Ecto neural progenitor cell (in vitro differentiated cells): ENCODE measurements around the gene MYCBPAP.

ENCODE experiments used
- DNase-seq: peaks from one replicate; pipeline ENCODE4 v3.0.0-alpha.2; 2018; ENCODE audit warnings: low spot score

The MYCBPAP gene

DNA sequence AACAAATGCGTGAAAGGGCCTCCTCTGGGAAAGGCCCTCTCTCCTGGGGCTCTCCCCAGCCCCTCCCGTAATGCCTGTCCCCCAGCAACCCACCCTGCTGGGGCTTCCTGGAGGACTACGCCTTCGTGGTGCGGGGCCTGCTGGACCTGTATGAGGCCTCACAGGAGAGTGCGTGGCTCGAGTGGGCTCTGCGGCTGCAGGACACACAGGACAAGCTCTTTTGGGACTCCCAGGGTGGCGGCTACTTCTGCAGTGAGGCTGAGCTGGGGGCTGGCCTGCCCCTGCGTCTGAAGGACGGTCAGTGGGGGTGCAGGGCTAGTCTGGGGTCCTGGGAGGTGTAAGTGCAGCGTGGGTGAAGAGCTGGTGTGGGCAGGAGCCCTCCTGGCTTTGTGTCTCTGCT is 43.6 kb downstream of the MYCBPAP start:
- DNase-seq: no peak

DNA sequence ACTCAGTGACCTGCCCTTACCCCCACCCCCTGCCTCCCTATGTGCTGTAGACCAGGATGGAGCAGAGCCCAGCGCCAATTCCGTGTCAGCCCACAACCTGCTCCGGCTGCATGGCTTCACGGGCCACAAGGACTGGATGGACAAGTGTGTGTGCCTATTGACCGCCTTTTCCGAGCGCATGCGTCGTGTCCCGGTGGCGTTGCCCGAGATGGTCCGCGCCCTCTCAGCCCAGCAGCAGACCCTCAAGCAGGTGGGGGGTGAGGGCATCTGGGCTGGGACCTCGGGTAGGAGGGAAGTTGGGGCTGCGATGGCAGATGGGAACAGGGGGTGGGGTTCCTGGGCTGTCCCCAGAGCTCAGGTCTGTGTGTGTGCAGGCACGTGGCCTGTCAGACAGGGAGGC is 46.0 kb downstream of the MYCBPAP start:
- DNase-seq: no peak

DNA sequence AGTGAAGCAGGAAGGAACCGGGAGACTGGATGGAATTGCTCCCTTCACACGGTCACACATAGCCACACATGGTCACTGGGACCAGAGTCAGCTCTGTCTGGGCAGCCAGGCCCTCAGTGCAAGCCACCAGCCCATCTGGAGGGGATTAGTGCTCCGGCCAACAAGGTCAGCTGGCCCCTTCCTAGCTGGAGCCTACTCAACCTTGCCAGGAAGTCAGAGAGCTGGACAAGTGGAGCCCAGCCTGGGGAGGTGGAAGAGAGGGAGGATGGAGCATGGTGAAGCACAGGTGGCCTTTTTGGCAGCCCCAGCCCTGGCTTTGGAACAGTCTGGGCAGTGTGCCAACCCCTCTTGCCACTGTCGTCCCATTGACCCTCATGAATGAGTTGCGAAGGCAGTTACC is 48.6 kb downstream of the MYCBPAP start:
- no peak for DNase-seq

- no peak for DNase-seq
Measured at GRCh38 chr17:50557630-50558029, 49.4 kb downstream of the MYCBPAP start.

- no peak for DNase-seq
Measured at GRCh38 chr17:50558091-50558490, 49.9 kb downstream of the MYCBPAP start.

DNA sequence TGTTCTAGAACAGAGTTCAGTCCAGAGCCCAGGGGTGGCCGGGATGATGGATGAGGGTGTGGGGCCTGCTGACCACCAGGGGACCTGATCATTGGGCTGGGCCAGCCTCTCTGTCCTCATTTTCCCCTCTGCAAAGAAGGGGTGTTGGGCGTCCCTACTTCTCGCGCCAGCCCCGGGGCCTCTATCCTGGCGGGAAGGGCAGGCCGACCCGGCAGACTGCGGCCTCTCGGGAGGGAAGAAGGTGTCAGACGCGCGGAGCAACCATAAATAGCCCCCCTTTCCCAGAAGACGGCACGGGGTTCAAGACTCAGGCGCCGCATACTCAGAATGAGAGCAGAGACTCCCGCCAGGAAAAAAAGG is 50.3 kb downstream of the MYCBPAP start:
- no peak for DNase-seq

DNA sequence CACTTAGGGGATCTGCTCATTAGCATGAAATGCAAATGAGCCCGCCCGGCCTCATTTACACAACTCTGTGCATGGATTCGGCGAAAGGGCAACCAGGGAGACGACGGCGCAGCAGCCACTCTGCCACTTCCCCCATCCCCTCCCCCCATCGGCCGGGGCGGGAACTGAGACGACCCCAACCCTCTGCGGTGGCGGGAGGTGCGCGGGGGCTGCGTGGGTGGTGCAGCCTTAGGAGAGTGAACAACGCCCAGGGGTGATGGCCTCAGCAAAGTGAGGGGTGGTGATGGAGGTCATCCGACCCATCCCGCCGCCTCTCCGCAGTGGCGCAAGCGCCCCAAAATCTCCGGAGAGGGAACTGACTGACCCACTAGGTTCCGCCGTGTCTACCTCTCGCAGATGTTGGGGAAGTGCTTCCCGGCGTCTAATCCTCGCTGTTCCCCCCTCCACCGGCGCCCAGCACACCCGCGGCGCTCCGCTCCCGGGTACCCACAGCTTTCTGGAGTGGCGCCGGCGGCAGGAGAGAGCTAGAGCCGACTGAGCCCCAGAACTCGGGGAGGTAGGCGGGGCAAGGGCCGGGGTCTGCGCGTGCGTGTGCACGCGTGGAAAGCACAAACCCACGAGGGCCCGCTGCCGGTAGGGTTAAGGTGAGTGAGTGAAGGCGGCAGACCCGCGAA is 50.8 kb downstream of the MYCBPAP start:
- peak; percentile 84 for DNase-seq

GRCh38 chr17:50559674-50560184 is 51.5 kb downstream of the MYCBPAP start:
- DNase-seq: peak; percentile 91

DNA sequence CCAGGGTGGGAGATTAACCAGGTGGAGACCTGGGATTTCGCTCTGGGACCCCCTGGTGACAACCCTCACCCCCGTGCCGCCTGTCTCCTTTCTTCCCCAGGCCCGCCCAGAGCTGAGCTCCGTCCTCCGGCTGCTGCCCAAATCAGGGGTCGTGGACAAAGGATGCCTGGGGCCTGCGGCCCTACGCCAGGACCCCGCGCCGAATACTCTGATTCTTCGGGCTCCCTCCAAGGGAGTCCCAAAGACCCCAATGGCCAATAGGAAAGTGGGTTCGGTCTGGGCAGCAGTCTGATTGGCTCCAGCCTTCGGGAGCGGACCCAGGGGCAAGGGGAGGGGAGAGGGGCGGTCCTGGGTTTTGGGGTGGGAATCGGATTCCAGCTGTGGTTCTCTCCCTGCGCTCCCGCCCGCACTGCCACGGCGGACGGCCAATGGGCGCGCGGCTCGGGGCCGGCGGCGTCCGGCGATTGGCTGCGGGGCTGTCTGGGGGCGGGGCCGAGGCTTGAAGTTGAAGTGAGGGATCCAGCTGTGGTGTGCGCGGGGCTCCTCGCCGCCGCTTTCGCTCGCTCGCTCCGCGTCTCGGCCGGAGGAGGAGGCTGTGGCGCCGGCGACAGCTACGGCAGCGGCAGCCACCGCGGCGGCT is 52.1 kb downstream of the MYCBPAP start, which contains the start of gene CACNA1G:
Gene CACNA1G, plus strand, starts transcription at position 531 of the 640 bp plus-strand sequence. CDS start 745 bp downstream, outside the sequence.
- DNase-seq: peak; percentile 100

DNA sequence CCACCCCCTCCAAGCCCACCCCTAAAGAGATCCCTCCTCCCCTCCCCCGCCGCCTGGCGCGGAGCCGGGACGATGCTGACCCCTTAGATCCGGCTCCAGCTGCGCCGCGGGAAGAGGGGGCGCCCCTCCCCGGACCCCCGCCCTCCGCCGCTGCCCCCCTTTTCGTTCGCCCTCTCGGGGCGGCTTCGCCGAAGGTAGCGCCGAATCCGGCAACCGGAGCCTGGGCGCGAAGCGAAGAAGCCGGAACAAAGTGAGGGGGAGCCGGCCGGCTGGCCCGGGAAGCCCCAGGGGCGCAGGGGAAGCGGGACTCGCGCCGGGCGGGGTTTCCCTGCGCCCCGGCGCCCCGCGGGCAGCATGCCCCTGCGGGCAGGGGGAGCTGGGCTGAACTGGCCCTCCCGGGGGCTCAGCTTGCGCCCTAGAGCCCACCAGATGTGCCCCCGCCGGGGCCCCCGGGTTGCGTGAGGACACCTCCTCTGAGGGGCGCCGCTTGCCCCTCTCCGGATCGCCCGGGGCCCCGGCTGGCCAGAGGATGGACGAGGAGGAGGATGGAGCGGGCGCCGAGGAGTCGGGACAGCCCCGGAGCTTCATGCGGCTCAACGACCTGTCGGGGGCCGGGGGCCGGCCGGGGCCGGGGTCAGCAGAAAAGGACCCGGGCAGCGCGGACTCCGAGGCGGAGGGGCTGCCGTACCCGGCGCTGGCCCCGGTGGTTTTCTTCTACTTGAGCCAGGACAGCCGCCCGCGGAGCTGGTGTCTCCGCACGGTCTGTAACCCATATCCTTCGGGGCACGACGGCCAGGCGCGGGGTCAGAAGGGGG is 52.9 kb downstream of the MYCBPAP start:
- DNase-seq: peak; percentile 80

- DNase-seq: no peak
Measured at GRCh38 chr17:50561746-50562141, 53.5 kb downstream of the MYCBPAP start.

DNA sequence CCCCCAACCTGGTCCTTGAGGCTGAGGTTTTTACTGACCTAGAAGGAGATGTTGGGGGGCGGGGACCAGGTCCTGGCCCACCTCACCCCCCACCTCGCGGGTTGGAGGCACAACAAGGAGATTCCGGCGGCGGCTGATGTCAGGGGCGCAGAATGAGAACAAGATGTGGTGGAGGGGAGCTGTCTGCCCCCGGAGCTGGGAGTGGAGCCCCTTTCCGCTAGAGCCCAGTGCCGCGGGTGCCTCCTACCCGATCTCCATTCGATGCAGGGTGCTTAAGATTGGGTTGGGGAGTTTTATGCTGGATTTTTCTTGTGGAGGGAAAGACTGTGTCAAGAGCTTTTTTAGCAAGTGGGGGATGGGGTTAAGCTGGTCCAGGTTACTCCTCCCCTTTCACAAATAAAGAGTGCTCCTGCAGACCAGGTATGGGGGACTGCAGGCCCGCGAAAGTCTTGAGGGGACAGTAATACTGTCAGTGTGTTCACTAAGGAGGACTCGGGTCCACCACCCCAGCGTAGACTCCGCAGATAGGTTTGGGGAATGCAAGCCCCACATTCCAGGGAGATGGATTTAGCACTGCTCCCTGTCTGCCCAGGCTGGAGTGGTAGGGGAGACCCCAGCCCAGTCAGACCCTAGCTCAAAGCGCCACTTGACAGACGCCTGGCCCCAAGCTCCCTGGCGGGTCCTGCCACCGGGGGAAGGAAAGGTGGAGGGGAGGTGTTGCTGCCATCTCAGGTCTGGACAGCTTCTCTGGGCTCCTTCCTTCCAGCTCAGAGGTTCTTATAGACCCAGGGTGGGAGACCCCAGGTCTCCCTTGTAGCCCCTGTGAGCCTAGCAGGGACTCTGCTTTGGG is 54.2 kb downstream of the MYCBPAP start:
- DNase-seq: no peak

GRCh38 chr17:50563092-50563511 is 54.9 kb downstream of the MYCBPAP start:
- no peak for DNase-seq

- DNase-seq: no peak
Measured at GRCh38 chr17:50564916-50565315, 56.7 kb downstream of the MYCBPAP start.

DNA sequence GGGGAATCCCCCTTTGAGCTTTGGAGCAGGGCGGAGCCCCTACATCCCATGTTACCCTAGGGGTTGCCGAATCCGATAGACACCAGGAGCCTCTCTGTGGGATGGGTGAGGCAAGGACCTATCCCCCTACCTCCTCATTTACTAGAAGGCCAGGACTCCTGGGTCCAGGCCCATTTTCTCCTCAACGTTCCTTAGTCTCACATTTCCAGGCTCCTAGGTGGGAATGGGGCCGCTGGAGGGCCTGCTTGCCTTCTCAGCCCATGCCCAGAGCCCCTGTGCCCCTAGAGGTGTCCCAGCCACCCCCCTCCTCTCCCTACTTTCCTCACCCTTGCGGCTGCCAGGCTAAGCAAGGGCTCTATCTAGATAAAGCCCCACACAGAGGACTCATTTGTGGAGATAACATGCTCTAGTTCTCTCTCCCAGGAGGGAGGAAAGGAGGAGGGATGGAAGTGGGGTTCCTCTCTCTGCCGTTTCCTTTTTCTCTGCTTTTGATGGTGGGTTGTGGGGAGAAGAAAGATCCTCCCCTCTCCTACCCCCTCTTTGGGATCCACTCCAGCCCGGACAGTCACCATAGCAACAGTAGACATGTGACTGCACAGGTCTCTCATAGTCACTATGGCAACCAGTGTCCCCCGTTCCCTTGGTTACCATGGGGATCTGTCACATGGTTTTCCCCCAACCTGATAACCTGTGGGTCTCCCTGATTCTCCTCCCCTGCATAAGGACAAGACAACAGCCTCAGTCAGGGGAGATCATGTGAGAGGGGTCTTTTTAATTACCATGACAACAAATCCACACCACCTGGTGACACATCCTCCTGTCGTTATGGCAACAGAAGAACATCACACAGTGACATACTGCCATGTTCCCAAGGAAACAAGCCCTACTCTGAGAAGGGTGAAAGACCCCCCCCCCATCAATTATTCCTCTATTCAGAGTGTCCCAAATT is 57.4 kb downstream of the MYCBPAP start:
- peak; percentile 78 for DNase-seq

DNA sequence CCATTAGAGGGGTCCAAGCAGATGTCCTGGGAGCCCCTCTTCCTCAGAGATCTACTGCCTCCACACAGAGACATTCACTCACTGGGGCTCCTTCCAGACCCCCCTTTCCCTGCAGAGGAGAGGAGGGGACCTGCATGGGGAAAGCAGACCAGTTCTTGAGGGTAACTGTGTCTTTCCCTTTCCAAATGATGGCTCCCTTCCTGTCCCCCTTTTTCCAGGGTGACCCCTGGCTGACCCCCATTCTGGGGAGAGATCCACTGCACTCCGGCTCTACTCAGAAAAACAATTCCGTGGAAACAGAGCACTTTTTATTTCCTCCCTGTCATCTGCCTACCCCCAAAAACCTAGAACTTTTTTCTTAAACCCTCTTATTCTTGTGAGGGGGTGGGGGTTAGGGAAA is 58.6 kb downstream of the MYCBPAP start:
- DNase-seq: no peak

GRCh38 chr17:50568659-50569058 is 60.4 kb downstream of the MYCBPAP start:
- no peak for DNase-seq

GRCh38 chr17:50569592-50569991 is 61.4 kb downstream of the MYCBPAP start:
- no peak for DNase-seq

DNA sequence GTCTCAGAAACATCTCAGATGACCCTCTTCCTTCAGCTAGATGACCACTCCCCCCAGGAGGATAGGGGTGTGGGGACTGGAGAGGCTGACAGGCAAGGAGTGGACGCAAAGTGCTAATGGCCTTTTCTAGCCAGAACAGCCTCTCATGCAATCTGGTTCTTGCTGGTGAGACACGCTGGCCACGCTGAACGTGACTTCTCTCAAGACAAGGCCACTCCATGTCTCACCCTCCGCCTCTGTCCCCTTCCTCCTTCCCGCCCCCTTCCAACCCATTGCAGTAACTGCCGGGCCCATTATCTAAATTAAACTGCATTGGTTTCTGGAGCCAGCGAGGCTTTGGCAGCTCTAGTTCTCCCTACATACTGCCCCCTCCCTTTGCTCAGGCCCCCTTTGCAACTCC is 61.8 kb downstream of the MYCBPAP start:
- DNase-seq: no peak

GRCh38 chr17:50570528-50570927 is 62.3 kb downstream of the MYCBPAP start:
- DNase-seq: no peak

GRCh38 chr17:50571681-50572080 is 63.4 kb downstream of the MYCBPAP start:
- DNase-seq: no peak
